Gastrocnemius medialis (tissue), 4 donors: Measurements from ENCODE around the gene TAF6.

Source experiments
- POLR2A ChIP-seq, 2 donors: fragments of 450-650 bp; IDR thresholded peaks; one replicate each; pipeline ENCODE4 v1.6.1; 2017; ENCODE audit warnings: antibody characterized with exemption in 2 of 2, mild to moderate bottlenecking in 2 of 2, moderate library complexity in 2 of 2
- TF ChIP-seq, protein P1 (sequence below), 5 experiments: fragments of 450-650 bp in 3 of 5; fragments of 200-600 bp in 2 of 5; sonication (generic) in 2 of 5; IDR thresholded peaks in 4 of 5; conservative IDR thresholded peaks in 1 of 5; 1 replicate in 4 of 5; 2 replicates in 1 of 5; pipeline ENCODE4 v1.5.1; 2016 to 2019; ENCODE audit warnings: antibody characterized with exemption in 5 of 5, mild to moderate bottlenecking in 3 of 5, moderate library complexity in 3 of 5

GRCh38 chr7:100075418-100075817 is 43.7 kb downstream of the TAF6 start:
- TF ChIP-seq, protein P1, sequence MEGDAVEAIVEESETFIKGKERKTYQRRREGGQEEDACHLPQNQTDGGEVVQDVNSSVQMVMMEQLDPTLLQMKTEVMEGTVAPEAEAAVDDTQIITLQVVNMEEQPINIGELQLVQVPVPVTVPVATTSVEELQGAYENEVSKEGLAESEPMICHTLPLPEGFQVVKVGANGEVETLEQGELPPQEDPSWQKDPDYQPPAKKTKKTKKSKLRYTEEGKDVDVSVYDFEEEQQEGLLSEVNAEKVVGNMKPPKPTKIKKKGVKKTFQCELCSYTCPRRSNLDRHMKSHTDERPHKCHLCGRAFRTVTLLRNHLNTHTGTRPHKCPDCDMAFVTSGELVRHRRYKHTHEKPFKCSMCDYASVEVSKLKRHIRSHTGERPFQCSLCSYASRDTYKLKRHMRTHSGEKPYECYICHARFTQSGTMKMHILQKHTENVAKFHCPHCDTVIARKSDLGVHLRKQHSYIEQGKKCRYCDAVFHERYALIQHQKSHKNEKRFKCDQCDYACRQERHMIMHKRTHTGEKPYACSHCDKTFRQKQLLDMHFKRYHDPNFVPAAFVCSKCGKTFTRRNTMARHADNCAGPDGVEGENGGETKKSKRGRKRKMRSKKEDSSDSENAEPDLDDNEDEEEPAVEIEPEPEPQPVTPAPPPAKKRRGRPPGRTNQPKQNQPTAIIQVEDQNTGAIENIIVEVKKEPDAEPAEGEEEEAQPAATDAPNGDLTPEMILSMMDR (IDR thresholded peaks at IDR 0.05 in 4 of 5, conservative IDR thresholded peaks at IDR 0.05 in 1 of 5): no peak
- no peak for TF ChIP-seq POLR2A (IDR thresholded peaks at IDR 0.05)
